CD4-positive, alpha-beta T cell treated with Interleukin-6 for 4 hours (primary cell): Measurements from ENCODE around the gene CIZ1.

Experiments
- DNase-seq: peaks from one replicate; pipeline ENCODE4 v3.0.0-alpha.2; 2020; ENCODE audit warnings: mixed read lengths

The CIZ1 gene

GRCh38 chr9:128161215-128161902, 30.0 kb downstream of the CIZ1 start:
- no peak for DNase-seq

GRCh38 chr9:128160603-128160987, 30.8 kb downstream of the CIZ1 start:
- DNase-seq: peak; percentile 55

GRCh38 chr9:128159784-128160602, 31.4 kb downstream of the CIZ1 start, which contains the start of gene BBLN:
Gene BBLN (plus strand): TSS chr9:128160265. CDS start chr9:128160408, 143 bp downstream.
- DNase-seq: peak; percentile 97

- DNase-seq: peak; percentile 65
Observed at GRCh38 chr9:128159522-128159783, 31.9 kb downstream of the CIZ1 start.

- DNase-seq: no peak
Observed at GRCh38 chr9:128155736-128156500, 35.5 kb downstream of the CIZ1 start.

GRCh38 chr9:128153947-128154695, 37.3 kb downstream of the CIZ1 start:
- DNase-seq: no peak

GRCh38 chr9:128153060-128153946, 38.1 kb downstream of the CIZ1 start:
- DNase-seq: no peak

GRCh38 chr9:128152133-128153059, 39.0 kb downstream of the CIZ1 start:
- no peak for DNase-seq

- DNase-seq: no peak
Observed at GRCh38 chr9:128151309-128152132, 39.9 kb downstream of the CIZ1 start.

- no peak for DNase-seq
Observed at GRCh38 chr9:128150594-128151308, 40.6 kb downstream of the CIZ1 start.

- DNase-seq: no peak
Observed at GRCh38 chr9:128149951-128150593, 41.3 kb downstream of the CIZ1 start.

GRCh38 chr9:128149001-128149701, 42.2 kb downstream of the CIZ1 start, which contains the start of gene LCN2:
Gene LCN2 (plus strand): TSS chr9:128149453. CDS start chr9:128149526, 73 bp downstream.
- no peak for DNase-seq

GRCh38 chr9:128148509-128149000, 42.8 kb downstream of the CIZ1 start:
- no peak for DNase-seq

GRCh38 chr9:128146591-128147120, 44.7 kb downstream of the CIZ1 start:
- DNase-seq: no peak

- DNase-seq: no peak
Observed at GRCh38 chr9:128145951-128146351, 45.4 kb downstream of the CIZ1 start.

GRCh38 chr9:128145536-128145935, 45.8 kb downstream of the CIZ1 start:
- DNase-seq: no peak
